ENCODE data around the gene KIF16B.

Gene KIF16B

DNA sequence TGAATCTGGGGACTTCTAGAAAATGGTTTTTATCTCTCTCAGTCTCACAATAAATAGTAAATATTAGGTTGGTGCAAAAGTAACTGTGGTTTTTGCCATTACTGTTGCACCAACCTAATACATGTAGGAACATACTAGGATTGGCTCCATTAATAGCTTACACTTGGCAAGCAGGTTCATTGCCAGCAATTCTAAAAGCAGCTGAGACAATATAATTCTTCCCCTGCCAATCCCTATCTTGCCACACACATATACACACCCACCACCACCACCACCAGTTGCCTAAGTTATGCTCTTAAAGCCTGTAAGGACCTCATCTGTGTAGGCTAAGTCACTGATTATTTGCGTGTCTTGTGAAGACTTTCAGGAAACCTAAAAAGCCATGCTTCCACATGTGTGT lies 145.1 kb downstream of the KIF16B start:
- DNase-seq: no peak

- no peak for DNase-seq
Observed at GRCh38 chr20:16427571-16427970, 145.7 kb downstream of the KIF16B start.

- no peak for DNase-seq
Observed at GRCh38 chr20:16424780-16425179, 148.5 kb downstream of the KIF16B start.

- DNase-seq: no peak
Observed at GRCh38 chr20:16423311-16424212, 149.7 kb downstream of the KIF16B start.

GRCh38 chr20:16419138-16419715 lies 154.0 kb downstream of the KIF16B start:
- no peak for DNase-seq

- no peak for DNase-seq
Observed at GRCh38 chr20:16418616-16419015, 154.6 kb downstream of the KIF16B start.

DNA sequence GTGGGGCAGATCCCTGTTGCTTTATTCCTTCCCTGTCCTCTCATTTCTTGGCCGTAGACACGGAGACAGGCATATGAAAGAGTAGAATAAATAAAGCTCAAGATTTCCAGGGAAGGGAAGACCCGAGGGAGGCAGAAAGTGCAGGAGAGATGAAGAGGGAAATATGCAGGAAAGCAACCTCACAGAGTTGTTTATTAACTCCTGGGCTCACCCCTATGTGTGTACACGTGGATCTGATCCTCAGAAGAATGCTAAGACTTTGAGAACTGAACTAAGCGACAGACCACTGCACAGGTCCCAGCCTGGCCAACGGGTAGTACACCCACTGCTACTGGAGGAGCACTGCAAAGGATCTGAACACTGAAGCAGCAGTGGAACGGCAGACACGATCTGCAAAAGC lies 156.2 kb downstream of the KIF16B start:
- DNase-seq: no peak

DNA sequence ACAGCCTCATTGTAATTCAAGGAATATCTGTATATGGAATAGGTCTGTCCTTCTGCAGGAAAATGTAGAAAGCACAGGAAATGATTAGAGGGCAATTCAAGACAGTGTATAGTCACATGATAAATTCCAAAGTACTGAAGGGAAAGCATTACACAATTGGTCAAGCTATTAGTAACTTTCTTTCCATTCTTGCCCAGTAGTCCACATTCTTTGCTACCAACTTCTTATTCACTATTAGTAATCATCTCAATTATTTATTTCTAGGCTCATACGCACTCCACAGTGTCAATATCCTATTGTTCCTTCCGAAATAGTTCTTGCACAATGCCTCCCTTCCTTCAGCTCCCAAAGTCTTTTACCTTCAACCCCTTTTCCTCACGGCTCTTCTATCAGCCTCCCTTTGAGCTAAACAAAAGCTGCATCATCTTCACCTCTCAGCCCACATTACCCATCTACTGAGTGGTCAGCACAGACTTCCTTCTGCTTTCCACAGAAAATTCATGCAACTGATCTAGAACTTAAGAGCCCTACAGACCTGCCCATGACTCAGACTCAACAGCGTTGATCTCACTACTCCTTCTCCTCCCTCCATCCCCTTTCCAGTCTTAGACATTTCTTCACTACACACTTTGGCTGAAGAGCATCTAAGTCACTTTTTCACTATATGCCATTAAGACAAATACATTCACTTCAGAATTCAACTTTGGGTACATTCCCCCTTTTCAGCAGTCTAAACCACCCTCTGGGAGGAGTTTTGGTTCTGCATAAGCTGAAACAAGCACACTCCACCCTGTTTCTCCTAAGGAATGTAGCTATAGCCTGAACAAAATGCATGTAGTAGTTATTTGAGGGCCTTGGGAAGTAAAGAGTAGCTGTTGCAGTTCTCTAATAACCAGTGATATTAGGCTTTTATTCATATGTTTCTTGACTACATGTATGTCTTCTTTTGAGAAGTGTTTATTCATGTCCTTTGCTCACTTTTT lies 157.9 kb downstream of the KIF16B start:
- no peak for DNase-seq

DNA sequence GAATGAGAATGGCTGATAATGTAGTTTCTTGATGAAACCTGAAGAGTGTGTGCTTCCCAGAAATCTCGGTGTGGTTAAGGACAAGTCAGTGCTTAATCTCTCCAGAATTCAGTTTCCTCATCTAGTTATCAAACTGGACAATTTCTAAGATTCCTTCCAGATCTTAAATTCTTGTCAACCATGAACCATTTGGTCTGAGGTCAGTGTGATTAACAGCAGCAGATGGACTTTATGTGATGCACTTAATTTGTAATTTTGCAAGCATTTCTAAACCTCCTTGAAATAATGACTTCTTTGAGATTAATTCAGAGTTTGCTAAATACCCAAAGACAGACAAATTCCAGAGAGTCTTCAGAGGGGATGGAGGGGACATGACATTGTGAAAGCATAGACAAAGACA lies 160.3 kb downstream of the KIF16B start:
- no peak for DNase-seq

GRCh38 chr20:16411361-16411760 lies 161.9 kb downstream of the KIF16B start:
- no peak for DNase-seq

- DNase-seq: no peak
Observed at GRCh38 chr20:16410626-16411025, 162.6 kb downstream of the KIF16B start.

DNA sequence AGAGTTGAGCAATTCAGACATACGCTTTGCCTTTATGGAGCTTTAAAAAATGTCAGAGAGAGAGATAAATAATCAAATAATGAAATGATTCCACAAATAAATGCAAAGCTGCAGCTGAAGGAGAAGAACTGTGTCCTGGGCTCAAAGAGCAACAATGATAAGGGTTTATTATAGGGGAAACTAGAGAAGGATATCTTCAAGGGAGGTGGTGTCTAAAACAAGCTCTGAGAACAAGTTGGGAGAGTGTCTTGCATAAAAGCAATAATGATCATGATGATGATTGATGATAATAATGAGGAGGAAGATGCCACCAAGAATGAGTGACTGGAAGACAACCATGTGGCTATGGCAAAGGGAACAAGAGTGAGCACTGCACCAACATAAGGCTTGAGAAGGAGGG lies 164.3 kb downstream of the KIF16B start:
- no peak for DNase-seq

GRCh38 chr20:16407251-16408067 lies 165.8 kb downstream of the KIF16B start:
- no peak for DNase-seq

DNA sequence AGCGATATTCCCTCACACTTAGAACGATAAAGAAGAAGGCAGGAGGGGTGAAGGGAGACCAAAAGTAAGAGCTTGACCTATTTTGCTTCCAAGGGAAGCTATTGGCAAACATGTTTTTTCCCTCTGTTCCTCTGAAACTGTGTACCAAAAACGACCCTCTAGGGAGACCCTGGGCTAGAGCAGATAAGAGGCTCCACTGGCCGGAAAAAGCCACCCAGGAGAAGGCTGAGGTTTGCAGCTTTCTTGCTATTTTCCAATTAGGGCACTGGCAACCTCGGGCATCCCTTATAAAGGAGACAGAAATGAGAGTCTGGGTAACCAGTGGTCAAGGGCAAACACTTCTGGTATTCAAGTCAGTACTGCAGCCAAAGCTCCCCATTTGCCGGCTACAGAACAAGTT lies 168.0 kb downstream of the KIF16B start:
- DNase-seq: no peak

DNA sequence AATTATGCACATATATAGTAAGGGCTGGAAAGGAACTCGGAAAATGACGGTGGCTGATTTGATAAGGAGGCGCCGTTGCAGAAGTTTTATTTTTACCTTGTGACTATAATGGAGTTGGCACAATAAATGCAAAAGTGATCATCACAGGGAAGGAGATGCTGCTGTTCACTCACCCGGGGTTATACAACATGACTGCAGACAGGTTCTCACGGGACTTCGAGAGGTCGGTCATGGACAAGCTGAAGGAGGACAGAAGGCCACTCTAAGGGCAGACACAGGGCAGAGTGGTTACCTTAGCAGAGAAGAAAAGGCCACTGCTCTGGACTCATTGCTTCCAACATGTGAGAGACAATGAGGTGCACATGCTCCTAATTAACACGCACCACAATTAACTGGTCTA lies 168.6 kb downstream of the KIF16B start:
- DNase-seq: no peak

DNA sequence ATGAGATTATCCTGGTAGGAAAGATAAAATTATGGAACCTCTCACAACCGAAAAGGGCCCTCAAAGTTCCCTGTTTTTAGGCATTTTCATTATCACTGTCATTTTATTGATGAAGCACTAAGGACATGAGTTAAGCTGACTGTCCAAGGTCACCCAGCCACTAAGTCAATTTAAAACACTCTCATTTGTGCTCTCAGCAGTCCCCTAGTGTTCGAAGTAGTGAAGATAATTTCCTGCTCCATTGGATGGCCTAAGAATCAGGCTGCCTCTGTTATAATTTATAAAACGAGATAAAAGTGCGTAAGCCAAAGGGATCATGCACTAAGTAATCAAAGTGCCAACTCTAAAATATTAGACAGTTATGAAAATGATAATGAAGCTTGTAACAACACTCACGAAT lies 169.1 kb downstream of the KIF16B start:
- DNase-seq: no peak

DNA sequence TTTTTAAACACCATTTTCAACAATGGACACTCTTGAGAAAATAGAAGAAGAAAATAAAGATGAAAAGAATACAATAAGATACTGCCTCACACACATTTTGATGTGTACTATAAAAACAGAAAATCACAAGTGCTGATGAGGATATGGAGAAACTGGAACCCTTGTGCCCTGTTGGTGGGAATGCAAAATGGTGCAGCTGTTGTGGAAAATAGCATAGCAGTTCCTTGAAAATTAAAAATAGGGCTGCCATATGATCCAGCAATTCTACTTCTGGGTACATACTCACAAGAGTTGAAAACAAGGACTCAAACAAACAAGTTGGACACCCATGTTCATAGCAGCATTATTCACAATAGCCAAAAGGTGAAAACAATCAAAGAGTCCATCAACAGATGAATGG lies 173.0 kb downstream of the KIF16B start:
- DNase-seq: no peak

- no peak for DNase-seq
Observed at GRCh38 chr20:16399801-16400200, 173.4 kb downstream of the KIF16B start.

DNA sequence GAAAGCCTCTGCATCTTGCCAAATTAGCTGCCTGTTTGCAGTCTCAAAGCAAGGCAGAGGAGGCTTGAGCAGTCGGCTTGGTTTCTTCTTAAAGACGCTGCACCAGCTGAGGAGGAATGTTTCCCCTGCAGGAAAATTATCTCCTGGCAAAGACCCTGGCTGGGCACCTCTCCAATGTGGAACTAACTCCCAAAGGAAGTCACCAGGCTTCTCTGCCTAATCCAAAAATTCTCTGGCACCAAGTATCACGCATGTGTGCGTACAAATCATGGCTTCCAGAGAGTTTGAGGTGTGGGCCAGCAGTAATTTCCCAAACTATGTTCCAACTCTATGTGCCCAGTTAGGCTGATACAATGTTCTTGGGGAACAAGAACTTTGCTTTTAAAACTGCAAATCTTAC lies 176.2 kb downstream of the KIF16B start:
- DNase-seq: no peak

DNA sequence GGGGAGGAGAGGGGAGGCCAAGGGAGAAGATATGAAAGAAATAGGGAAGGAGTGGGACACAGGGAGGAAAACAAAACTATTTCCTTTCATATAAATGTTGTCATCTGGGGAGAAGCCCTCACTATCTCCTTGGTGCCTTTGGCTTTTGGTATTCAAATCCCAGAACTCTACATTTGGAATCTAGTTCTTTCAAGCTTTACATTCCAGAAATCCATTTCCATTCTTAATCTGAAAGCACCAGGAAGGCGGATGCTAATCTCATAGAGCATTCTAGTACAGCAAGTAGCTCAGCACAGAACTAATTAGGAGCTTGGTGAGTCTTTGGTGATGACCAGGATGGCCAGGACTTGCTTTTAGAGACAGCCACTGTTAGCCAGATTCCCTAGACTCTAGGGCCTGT lies 177.9 kb downstream of the KIF16B start:
- DNase-seq: no peak

DNA sequence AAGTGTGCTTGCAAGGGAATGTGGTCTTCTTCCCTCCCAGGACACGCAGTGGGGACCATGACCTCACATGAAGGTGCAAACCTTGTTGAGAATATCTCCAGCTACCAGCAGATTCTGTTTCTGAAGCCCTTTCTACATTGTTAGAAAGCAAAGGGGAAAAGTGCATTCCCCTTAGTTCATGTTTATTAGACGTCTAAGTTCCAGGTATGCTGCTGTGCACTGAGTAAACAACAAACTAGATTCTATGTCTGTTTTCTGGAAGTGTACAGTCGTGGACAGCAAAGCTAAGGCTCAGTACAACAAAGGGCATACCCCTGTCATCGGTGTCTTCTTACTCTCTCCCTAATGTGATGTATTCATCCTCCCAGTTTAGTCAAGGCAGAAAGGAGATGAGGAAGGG lies 178.5 kb downstream of the KIF16B start:
- DNase-seq: no peak

GRCh38 chr20:16393836-16394235 lies 179.4 kb downstream of the KIF16B start:
- DNase-seq: no peak

DNA sequence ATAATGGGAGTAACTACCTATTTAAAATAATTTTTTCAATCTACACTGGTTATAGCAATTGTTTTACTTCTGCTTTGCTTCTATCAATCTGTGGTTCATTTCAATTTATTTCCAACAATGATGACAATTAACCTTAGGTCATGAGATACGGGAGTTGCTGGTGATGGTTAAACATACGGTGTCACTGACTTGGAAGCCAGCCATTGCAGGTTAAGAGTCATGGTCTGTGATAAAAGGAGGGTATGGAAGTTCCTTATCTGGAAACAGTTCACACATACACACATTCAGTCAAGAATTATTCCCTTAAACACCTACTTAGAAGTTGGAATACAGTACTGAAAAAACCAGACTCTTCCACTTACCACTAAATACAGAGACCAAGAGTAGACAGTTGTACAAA lies 180.0 kb downstream of the KIF16B start:
- DNase-seq: no peak

All from NCI-H1436 (cell line).